Brain microvascular endothelial cell (primary cell): ENCODE measurements around the gene SKAP2.

Source experiments
- DNase-seq: peaks from one replicate; pipeline ENCODE4 v3.0.0-alpha.2; 2020
- H3K27ac ChIP-seq: fragments of 250-450 bp; sonication (Bioruptor Pico); 2 replicates; pipeline ENCODE4 v1.5.1; 2020; ENCODE audit warnings: mild to moderate bottlenecking, moderate library complexity
- H3K27me3 ChIP-seq: fragments of 250-450 bp; sonication (Bioruptor Pico); replicated peaks from 2 replicates; pipeline ENCODE4 v1.5.1; 2020; ENCODE audit warnings: mild to moderate bottlenecking
- H3K36me3 ChIP-seq: fragments of 250-450 bp; sonication (Bioruptor Pico); replicated peaks from 2 replicates; pipeline ENCODE4 v1.5.1; 2020; ENCODE audit warnings: mild to moderate bottlenecking
- H3K4me3 ChIP-seq: 2 replicates; pipeline ENCODE4 v1.5.1; 2011; ENCODE audit warnings: low read depth, mild to moderate bottlenecking, control low read depth, low read length, moderate library complexity
- in situ Hi-C: cut with HindIII; loops from 2 replicates; pipeline ENCODE4 v1.10.0; 2017; ENCODE audit warnings: low sequenced_read_pairs, low pct_ligation_motif_present
- TF ChIP-seq, protein P1 (sequence below): IDR thresholded peaks from 2 replicates; pipeline ENCODE4 v1.5.1; 2011; ENCODE audit warnings: low read depth, mild to moderate bottlenecking, moderate library complexity, low read length, control low read depth, inconsistent platforms; ENCODE audit errors: missing control alignments

The SKAP2 gene

DNA sequence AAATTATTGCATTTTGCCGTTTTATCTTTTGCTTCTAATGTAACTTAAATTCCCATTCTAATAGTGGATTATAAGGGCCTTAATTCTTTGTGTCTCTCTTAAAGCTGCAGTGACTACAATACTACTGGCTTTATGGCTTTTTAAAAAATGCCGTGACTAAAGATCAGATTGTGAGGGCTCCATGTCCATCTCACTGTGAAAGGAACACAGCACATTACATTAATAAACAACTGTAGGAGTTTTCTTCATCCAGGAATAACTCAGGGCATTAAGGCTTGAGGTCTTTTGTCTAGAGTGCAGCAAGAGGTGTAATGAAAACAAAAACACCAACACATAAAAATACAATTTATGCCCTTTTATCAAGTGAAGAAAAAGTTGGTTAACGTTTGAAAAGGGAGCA lies 205.3 kb downstream of the SKAP2 start:
- Histone ChIP-seq H3K36me3 (no peaks in the 10 kb centered on the region), H3K27me3 (peaks cover 4% of the 10 kb centered on the region), H3K4me3 (no peak overlapping the region), H3K27ac (no peak overlapping the region)
- DNase-seq = no peak
- in situ Hi-C loops = no loop called here
- TF ChIP-seq, protein P1, sequence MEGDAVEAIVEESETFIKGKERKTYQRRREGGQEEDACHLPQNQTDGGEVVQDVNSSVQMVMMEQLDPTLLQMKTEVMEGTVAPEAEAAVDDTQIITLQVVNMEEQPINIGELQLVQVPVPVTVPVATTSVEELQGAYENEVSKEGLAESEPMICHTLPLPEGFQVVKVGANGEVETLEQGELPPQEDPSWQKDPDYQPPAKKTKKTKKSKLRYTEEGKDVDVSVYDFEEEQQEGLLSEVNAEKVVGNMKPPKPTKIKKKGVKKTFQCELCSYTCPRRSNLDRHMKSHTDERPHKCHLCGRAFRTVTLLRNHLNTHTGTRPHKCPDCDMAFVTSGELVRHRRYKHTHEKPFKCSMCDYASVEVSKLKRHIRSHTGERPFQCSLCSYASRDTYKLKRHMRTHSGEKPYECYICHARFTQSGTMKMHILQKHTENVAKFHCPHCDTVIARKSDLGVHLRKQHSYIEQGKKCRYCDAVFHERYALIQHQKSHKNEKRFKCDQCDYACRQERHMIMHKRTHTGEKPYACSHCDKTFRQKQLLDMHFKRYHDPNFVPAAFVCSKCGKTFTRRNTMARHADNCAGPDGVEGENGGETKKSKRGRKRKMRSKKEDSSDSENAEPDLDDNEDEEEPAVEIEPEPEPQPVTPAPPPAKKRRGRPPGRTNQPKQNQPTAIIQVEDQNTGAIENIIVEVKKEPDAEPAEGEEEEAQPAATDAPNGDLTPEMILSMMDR = no peak

DNA sequence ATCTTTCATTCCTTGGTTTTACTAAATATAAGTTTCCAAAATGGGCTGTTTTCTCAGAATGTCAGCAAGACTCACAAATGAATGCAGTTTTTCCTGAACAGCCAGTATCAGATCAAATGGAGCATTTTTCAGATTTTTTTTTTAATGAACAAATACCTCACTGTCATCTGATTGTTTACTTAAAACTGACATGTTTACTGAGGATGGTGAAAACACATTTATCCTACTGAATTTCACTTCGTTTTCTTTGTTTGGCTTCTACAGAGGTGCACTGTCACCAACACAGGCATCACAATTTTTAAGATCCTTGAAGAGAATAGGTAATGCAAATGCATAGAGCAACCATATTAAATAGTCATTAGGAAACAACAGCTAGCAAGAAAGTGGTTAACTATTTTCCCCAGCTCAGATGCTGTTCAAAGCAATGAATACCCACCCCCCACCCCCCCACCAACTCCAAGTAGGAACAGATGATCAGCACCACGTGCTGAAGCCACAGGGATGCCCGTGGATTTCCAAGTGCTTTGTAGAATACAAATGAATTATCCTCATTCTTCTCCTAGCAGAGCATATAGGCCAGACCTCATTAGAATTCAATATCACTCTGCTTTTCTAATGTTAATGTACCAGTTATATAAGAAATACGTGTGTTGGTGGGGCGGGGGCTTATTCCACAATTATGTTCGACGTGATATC lies 205.9 kb downstream of the SKAP2 start:
- Histone ChIP-seq H3K36me3 (no peaks in the 10 kb centered on the region), H3K27me3 (peaks cover 2% of the 10 kb centered on the region), H3K27ac (no peak overlapping the region), H3K4me3 (no peak overlapping the region)
- in situ Hi-C loops = no loop called here
- DNase-seq = no peak
- TF ChIP-seq, protein P1 = no peak

- DNase-seq = no peak
- peaks cover 2% of the 10 kb centered on the region for H3K27me3 ChIP-seq
- TF ChIP-seq, protein P1 = no peak
- H3K27ac ChIP-seq = no peak overlapping the region
- no peak overlapping the region for H3K4me3 ChIP-seq
- no peaks in the 10 kb centered on the region for H3K36me3 ChIP-seq
- in situ Hi-C loops = no loop called here
Measured at GRCh38 chr7:26657686-26658388, 206.6 kb downstream of the SKAP2 start.

- TF ChIP-seq, protein P1 = peak; percentile 18
- Histone ChIP-seq H3K36me3 (no peaks in the 10 kb centered on the region), H3K4me3 (no peak overlapping the region), H3K27ac (no peak overlapping the region), H3K27me3 (peaks cover 2% of the 10 kb centered on the region)
- DNase-seq = no peak
- in situ Hi-C loops = no loop called here
Measured at GRCh38 chr7:26657206-26657641, 207.2 kb downstream of the SKAP2 start.

GRCh38 chr7:26656735-26657134 lies 207.7 kb downstream of the SKAP2 start:
- in situ Hi-C loops = no loop called here

More at GRCh38 chr7:26656735-26657134, 207.7 kb downstream of the SKAP2 start:
- TF ChIP-seq, protein P1 = no peak
- H3K27me3 ChIP-seq = peaks cover 2% of the 10 kb centered on the region
- no peaks in the 10 kb centered on the region for H3K36me3 ChIP-seq
- DNase-seq = no peak
- no peak overlapping the region for H3K27ac ChIP-seq
- H3K4me3 ChIP-seq = no peak overlapping the region
